BJ (cell line): ENCODE results near the gene CCSAP. TPM values are rescaled to one million over a fixed set of nuclear protein-coding genes. Genes with fewer than 3 reads are reported as not detected.

ENCODE experiments used
- CTCF ChIA-PET: fragments of 350-600 bp; formaldehyde crosslinking; extraction: SDS; loops from one replicate; lab custom pipeline; 2021; ENCODE audit warnings: antibody characterized with exemption, inconsistent platforms; lab: Yijun Ruan, JAX
- POLR2A ChIA-PET: fragments of 300-600 bp; sonication (Branson Sonifier 250); formaldehyde crosslinking; extraction: SDS; loops from one replicate; lab custom pipeline; 2021; ENCODE audit warnings: antibody characterized with exemption; lab: Charles Lee
- DNase-seq: peaks from one replicate; pipeline ENCODE4 v3.0.0-alpha.2; 2011; ENCODE audit warnings: low read depth
- H3K27me3 ChIP-seq: 2 replicates; pipeline ENCODE4 v1.6.0; 2011; ENCODE audit warnings: low read length; ENCODE audit not compliant: control insufficient read depth, insufficient read depth
- H3K36me3 ChIP-seq: 2 replicates; pipeline ENCODE4 v1.5.1; 2011; ENCODE audit warnings: low read length; ENCODE audit not compliant: control insufficient read depth, insufficient read depth
- H3K4me3 ChIP-seq: 2 replicates; pipeline ENCODE4 v1.5.1; 2011; ENCODE audit warnings: low read depth, mild to moderate bottlenecking, control low read depth, low read length
- polyA plus RNA-seq: library from polyadenylated mRNA; depleted of rRNA; stranded (reverse); fragments of >200 nt; gene quantifications from 2 replicates; pipeline ENCODE4 v1.2.3, GENCODE V29; 2011
- TF ChIP-seq, protein P1 (sequence below): IDR thresholded peaks from 2 replicates; pipeline ENCODE4 v1.5.1; 2011; ENCODE audit warnings: low read depth, mild to moderate bottlenecking, control low read depth, inconsistent platforms, low read length, moderate library complexity; ENCODE audit not compliant: insufficient read depth

The CCSAP gene
- polyA plus RNA-seq, 1 experiment = 1.4 TPM

DNA sequence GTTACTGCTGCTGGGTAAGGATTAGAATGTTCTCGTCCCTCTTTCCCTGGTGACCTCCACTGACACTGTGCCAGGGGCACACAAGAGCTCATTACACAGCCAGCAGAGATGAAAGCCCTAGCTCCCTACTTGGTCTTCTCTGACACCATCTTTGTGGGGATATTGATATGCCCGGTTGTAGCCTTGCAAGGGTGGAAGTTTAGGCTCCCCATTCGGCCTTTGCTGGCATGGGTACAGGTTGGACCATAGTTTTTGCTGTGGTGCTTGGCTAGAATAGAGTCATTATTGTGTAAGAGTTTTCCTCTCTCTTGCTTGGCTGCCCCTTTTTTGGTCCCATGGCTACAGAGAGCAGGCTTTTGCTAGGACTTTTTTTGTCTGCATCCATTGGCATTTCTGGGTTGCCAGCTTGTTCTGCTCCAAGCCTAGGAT lies 59.6 kb downstream of the CCSAP start:
- TF ChIP-seq, protein P1, sequence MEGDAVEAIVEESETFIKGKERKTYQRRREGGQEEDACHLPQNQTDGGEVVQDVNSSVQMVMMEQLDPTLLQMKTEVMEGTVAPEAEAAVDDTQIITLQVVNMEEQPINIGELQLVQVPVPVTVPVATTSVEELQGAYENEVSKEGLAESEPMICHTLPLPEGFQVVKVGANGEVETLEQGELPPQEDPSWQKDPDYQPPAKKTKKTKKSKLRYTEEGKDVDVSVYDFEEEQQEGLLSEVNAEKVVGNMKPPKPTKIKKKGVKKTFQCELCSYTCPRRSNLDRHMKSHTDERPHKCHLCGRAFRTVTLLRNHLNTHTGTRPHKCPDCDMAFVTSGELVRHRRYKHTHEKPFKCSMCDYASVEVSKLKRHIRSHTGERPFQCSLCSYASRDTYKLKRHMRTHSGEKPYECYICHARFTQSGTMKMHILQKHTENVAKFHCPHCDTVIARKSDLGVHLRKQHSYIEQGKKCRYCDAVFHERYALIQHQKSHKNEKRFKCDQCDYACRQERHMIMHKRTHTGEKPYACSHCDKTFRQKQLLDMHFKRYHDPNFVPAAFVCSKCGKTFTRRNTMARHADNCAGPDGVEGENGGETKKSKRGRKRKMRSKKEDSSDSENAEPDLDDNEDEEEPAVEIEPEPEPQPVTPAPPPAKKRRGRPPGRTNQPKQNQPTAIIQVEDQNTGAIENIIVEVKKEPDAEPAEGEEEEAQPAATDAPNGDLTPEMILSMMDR = no peak
- ChIA-PET CTCF (no interaction called here), POLR2A (no interaction called here)
- Histone ChIP-seq H3K4me3 (no peak overlapping the region), H3K36me3 (no peaks in the 10 kb centered on the region; the same call in 1 of the 2 replicates), H3K27me3 (no peaks in the 10 kb centered on the region)
- DNase-seq = no peak

DNA sequence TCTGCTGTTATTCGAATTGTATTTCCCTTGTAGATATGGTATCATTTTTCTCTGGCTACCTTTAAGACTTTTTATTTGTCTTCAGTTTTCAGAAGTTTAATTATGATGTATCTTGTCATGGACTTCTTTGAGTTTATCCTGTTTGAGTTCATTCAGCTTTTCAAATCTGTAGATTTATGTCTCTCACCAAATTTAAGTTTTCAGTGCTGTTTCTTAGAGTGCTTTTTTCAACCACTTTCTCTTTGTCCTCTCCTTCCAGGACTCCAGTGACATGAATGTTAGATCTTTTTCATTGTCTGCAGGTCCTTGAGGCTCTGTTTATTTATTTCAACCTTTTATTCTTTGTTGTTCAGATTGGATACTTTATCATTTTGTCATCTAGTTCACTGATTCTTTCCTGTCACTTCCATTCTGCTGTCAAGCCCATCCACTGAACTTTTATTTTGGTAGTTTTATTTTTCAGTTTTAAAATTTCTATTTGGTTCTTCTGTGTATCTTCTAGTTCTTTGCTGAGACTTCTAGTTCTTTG lies 60.5 kb downstream of the CCSAP start:
- TF ChIP-seq, protein P1 = no peak
- H3K27me3 ChIP-seq = no peaks in the 10 kb centered on the region
- no peak for DNase-seq
- CTCF ChIA-PET = no interaction called here
- H3K36me3 ChIP-seq = no peaks in the 10 kb centered on the region; the same call in 1 of the 2 replicates
- POLR2A ChIA-PET = no interaction called here
- H3K4me3 ChIP-seq = no peak overlapping the region

DNA sequence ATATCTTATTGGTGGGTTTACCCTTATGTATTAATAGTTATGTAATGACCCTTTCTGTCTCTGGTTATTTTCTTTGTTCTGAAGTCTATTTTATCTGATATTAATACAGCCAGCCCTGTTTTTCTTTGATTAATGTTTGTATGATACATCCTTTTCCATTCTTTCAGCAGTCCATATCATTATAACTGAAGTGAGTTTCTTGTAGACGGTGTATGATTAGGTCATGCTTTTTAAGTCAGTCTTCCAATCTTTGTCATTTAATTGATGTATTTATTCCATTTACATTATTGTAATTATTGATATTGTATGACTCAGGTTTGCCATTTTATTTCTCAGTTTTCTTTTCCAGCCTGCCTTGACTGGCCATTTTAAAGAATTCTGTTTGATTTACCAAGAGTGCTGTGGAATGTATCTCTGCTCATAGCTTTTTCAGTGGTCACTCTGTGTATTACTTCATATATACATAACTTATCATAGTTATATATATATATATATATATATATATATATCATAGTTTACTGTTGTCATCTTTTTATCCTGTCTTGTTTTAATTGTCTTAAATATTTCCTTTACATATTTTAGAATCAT lies 61.4 kb downstream of the CCSAP start:
- CTCF ChIA-PET = no interaction called here
- TF ChIP-seq, protein P1 = no peak
- Histone ChIP-seq H3K27me3 (no peaks in the 10 kb centered on the region), H3K4me3 (no peak overlapping the region), H3K36me3 (peaks cover 1% of the 10 kb centered on the region; the same call in 1 of the 2 replicates)
- DNase-seq = no peak
- POLR2A ChIA-PET = no interaction called here

DNA sequence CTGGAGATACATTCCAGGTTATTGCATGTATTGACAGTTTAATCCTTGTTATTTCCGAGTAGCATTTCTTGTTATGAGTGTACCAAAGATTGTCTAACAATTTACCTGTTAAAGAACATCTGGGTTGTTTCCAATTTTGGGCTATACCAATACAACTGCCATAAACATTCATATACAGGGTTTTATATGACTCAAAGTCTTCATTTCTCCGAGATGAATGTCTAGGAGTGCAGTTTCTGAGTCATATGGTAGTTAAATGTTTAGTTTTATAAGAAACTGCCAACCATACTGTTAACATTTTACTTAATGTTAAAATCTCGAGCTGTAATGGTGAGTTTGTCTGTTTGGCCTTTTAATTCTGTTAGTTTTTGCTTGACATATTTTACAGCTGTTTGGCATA lies 61.9 kb downstream of the CCSAP start:
- POLR2A ChIA-PET = no interaction called here
- CTCF ChIA-PET = no interaction called here
- TF ChIP-seq, protein P1 = no peak
- no peak overlapping the region for H3K4me3 ChIP-seq
- DNase-seq = no peak
- peaks cover 1% of the 10 kb centered on the region; the same call in 1 of the 2 replicates for H3K36me3 ChIP-seq
- H3K27me3 ChIP-seq = no peaks in the 10 kb centered on the region

DNA sequence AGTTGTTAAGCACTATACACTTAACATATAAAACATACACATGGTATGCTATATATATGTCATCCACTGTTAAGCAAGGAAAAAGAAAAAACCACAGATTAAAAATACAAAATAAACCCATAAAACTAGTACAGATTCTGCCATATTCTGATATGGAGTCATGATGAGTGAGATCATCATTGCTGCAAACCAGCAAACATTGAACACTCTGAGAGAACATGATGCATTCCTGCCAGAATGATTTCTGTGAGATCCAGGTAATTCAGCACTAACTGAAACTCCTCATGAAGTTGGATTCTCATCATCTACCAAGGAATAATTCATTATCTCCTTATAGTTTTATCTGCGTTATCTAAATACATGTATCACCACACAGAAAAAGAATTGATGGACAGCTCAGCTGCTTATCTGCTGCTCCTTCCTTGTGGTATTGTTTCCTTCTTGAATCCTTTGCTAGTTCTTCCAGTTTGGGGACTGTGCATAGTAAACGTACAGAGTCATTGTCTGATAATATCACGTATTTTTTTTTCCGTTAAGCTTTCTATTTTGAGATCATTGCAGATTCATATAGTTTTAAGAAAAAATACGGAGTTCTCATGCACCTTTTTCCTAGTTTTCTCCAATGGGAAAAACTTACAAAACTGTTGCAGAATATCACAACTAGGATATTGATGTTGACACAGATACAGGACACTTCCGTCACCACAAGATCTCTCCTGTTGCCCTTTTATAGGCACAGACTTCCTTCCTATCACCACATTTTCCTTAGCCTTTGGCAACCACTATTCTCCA lies 62.6 kb downstream of the CCSAP start:
- TF ChIP-seq, protein P1 = no peak
- DNase-seq = no peak
- Histone ChIP-seq H3K27me3 (no peaks in the 10 kb centered on the region), H3K4me3 (no peak overlapping the region), H3K36me3 (peaks cover 1% of the 10 kb centered on the region; the same call in 1 of the 2 replicates)
- ChIA-PET POLR2A (no interaction called here), CTCF (no interaction called here)
